Lung (tissue), 12 donors: ENCODE data around the gene SELENOP. TPM values are rescaled to one million over a fixed set of nuclear protein-coding genes. Genes with fewer than 3 reads are reported as not detected.
A peak's percentile ranks its signal among the peaks of the same experiment; 100 is the strongest.

Source experiments
- ATAC-seq: fragments of 200-7000 bp; cut with Tn5 transposase; one replicate; pipeline ENCODE4 v1.9.1; 2020; ENCODE audit warnings: moderate number of reproducible peaks; ENCODE audit not compliant: insufficient read depth, low FRiP score
- DNase-seq, 3 donors: peaks; one replicate each; pipeline ENCODE4 v3.0.0-alpha.2; 2013 to 2017
- H3K27ac ChIP-seq, 2 donors: one replicate each; pipeline ENCODE4 v1.5.1; 2013; ENCODE audit warnings: mild to moderate bottlenecking in 2 of 2, moderate library complexity in 2 of 2, control low read depth in 1 of 2, inconsistent platforms in 1 of 2, low read depth in 1 of 2, low read length in 1 of 2
- H3K27me3 ChIP-seq, 3 donors: one replicate each; pipeline ENCODE4 v1.5.1; 2013; ENCODE audit warnings: low read length in 2 of 3; ENCODE audit not compliant: control insufficient read depth in 3 of 3, insufficient read depth in 3 of 3
- H3K36me3 ChIP-seq, 4 donors: one replicate each; pipeline ENCODE4 v1.5.1; 2013; ENCODE audit warnings: low read length in 4 of 4, mild to moderate bottlenecking in 1 of 4, moderate library complexity in 1 of 4; ENCODE audit not compliant: control insufficient read depth in 4 of 4, insufficient read depth in 4 of 4
- H3K4me1 ChIP-seq, 5 donors: one replicate each; pipeline ENCODE4 v1.5.1; 2013; ENCODE audit warnings: low read length in 5 of 5, mild to moderate bottlenecking in 2 of 5, moderate library complexity in 1 of 5; ENCODE audit not compliant: control insufficient read depth in 5 of 5, insufficient read depth in 5 of 5
- H3K4me3 ChIP-seq: one replicate; pipeline ENCODE4 v1.5.1; 2013; ENCODE audit warnings: mild to moderate bottlenecking, control low read depth, moderate library complexity
- H3K9ac ChIP-seq, 2 donors: one replicate each; pipeline ENCODE4 v1.5.1; 2013; ENCODE audit warnings: low read length in 2 of 2, control low read depth in 1 of 2; ENCODE audit not compliant: insufficient read depth in 1 of 2
- H3K9me3 ChIP-seq, 4 donors: one replicate each; pipeline ENCODE4 v1.5.1; 2013; ENCODE audit warnings: low read length in 3 of 4, mild to moderate bottlenecking in 1 of 4, moderate library complexity in 1 of 4; ENCODE audit not compliant: control insufficient read depth in 4 of 4, insufficient read depth in 3 of 4
- whole genome bisulfite sequencing, 2 donors: extraction: QIAGEN DNeasy Blood & Tissue Kit; methylation state at CpG; one replicate each; pipeline ENCODE4 v1.1.7; 2013; 5-methylcytosine and 5-hydroxymethylcytosine counted together
- polyA plus RNA-seq, 2 donors: library from polyadenylated mRNA; stranded (reverse); fragments of 200-250 nt; gene quantifications; one replicate each; pipeline ENCODE4 v1.2.1, GENCODE V29; 2013
- total RNA-seq, 2 donors: library from RNA; depleted of rRNA in 1 of 2; stranded (reverse); fragments of >200 nt in 1 of 2; gene quantifications; one replicate each; pipeline ENCODE4 v1.2.1, GENCODE V29; 2014 to 2021
- TF ChIP-seq, protein P1 (sequence below): IDR thresholded peaks from 2 replicates; pipeline ENCODE4 v1.5.1; 2012; ENCODE audit warnings: mild to moderate bottlenecking; ENCODE audit errors: control extremely low read depth, extremely low read depth
- donor health status: control.
- donor health status: control.
- donor health status: Bipolar disorder and iron deficiency.
- donor health status: healthy.
- donor health status: DM: yes; HTN: yes; CAD: no.

The SELENOP gene
- total and polyA plus RNA-seq, 4 donors = 211 to 756 (median 335) TPM

DNA sequence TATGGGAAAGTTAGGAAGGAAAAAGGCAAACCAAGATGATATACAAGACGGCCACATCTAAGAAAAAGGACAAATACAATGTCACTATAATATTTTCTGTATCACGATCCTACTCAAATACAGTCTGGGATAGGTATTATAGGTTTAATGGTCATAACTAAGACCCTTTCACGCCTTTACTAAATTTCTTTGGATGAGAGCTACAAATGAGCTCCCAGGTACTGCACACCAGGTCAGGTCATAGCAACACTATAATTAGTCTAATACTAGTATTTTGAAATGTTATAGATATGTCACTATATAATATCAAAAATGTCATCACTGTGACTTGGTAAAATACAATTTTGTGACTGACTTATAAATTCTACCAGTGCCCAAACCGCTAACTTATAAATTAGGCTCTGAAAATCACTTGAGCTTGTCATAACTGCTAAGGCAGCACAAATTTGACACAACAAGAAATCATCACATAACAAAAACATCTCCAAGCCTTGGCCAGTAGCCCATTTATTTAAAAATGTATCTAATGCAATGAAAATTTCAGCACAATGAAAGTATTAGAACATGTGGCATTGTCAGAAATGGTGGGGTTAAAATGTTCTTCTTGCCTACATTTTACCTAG is 6.9 kb downstream of the SELENOP start:
- ATAC-seq (no peak), DNase-seq (no peak)
- Histone ChIP-seq H3K27ac (no peak overlapping the region), H3K9me3 (no peaks in the 10 kb centered on the region), H3K9ac (no peak overlapping the region), H3K27me3 (no peaks in the 10 kb centered on the region), H3K4me3 (no peak overlapping the region), H3K36me3 (peaks cover 5 to 60% (median 35%) of the 10 kb centered on the region in 4 donors), H3K4me1 (peaks cover 0 to 19% (median 2%) of the 10 kb centered on the region in 5 donors)
- TF ChIP-seq, protein P1, sequence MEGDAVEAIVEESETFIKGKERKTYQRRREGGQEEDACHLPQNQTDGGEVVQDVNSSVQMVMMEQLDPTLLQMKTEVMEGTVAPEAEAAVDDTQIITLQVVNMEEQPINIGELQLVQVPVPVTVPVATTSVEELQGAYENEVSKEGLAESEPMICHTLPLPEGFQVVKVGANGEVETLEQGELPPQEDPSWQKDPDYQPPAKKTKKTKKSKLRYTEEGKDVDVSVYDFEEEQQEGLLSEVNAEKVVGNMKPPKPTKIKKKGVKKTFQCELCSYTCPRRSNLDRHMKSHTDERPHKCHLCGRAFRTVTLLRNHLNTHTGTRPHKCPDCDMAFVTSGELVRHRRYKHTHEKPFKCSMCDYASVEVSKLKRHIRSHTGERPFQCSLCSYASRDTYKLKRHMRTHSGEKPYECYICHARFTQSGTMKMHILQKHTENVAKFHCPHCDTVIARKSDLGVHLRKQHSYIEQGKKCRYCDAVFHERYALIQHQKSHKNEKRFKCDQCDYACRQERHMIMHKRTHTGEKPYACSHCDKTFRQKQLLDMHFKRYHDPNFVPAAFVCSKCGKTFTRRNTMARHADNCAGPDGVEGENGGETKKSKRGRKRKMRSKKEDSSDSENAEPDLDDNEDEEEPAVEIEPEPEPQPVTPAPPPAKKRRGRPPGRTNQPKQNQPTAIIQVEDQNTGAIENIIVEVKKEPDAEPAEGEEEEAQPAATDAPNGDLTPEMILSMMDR = no peak
- 96 to 97% methylated on average over 4 of the region's 4 CpGs for WGBS, 2 donors

DNA sequence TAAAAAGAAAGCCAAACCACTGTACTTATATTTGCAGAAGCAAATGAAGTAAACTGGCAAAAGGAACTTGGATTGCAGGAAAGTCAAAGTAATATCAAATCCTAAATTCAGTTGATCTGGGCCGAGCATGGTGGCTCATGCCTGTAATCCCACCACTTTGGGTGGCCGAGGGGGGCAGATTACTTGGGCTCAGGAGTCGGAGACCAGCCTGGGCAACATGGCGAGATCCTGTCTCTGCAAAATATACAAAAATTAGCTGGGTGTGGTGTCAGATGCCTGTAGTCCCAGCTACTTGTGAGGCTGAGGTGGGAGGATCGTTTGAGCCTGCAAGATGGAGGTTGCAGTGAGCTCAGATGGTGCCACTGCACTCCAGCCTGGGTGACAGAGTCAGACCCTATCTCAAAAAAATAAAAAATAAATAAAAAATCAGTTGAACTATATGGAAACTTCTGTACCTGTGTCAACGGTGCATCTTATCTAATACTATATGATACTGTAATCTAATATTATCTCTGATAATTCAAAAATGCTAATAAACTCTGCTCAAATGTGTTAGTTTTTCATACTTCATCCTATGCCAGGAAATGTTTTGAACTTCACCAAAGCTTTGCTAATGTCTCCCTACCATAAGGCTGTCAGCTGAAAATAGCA is 10.1 kb downstream of the SELENOP start:
- Histone ChIP-seq H3K27me3 (no peaks in the 10 kb centered on the region), H3K9ac (no peak overlapping the region), H3K4me3 (no peak overlapping the region), H3K36me3 (peaks cover 5 to 52% (median 30%) of the 10 kb centered on the region in 4 donors), H3K4me1 (peaks cover 0 to 14% (median 2%) of the 10 kb centered on the region in 5 donors), H3K9me3 (peaks cover 0 to 4% (median 0%) of the 10 kb centered on the region in 4 donors), H3K27ac (no peak overlapping the region)
- TF ChIP-seq, protein P1 = no peak
- DNase-seq = peak in 1 of 3 donors; percentile 25
- 91 to 94% methylated on average over 6 of the region's 6 CpGs for WGBS, 2 donors
- no peak for ATAC-seq

- Histone ChIP-seq H3K27me3 (no peaks in the 10 kb centered on the region), H3K4me3 (no peak overlapping the region), H3K27ac (no peak overlapping the region), H3K9me3 (peaks cover 0 to 4% (median 0%) of the 10 kb centered on the region in 4 donors), H3K9ac (no peak overlapping the region), H3K36me3 (peaks cover 5 to 44% (median 23%) of the 10 kb centered on the region in 4 donors), H3K4me1 (peaks cover 0 to 8% (median 0%) of the 10 kb centered on the region in 5 donors)
- WGBS, 2 donors = 88 to 92% methylated on average over 8 of the region's 8 CpGs
- TF ChIP-seq, protein P1 = no peak
- no peak for ATAC-seq
- DNase-seq = peak in 1 of 3 donors; percentile 14
Measured at GRCh38 chr5:42800748-42801330, 10.9 kb downstream of the SELENOP start.
